ENCODE data around the gene DTWD2.
"Not testable (repeated sequence)": the region's sequence is repeated elsewhere in the genome, so short reads cannot be mapped to it uniquely, and the experiment has no call there.

Gene DTWD2

GRCh38 chr5:118950354-118950753 lies 38.0 kb downstream of the DTWD2 start:
- not testable (repeated sequence) for DNase-seq (ENCODE audit: low read depth)

- no peak for DNase-seq (ENCODE audit: low read depth)
These were observed 42.1 kb downstream of the DTWD2 start for GRCh38 chr5:118946138-118946800.

- no peak for DNase-seq (ENCODE audit: low read depth)
These were observed 50.8 kb downstream of the DTWD2 start for GRCh38 chr5:118937393-118938061.

- DNase-seq (ENCODE audit: low read depth) = no peak
These were observed 54.6 kb downstream of the DTWD2 start for GRCh38 chr5:118933703-118934102.

GRCh38 chr5:118931564-118931963 lies 56.8 kb downstream of the DTWD2 start:
- no peak for DNase-seq (ENCODE audit: low read depth)

- no peak for DNase-seq (ENCODE audit: low read depth)
These were observed 64.3 kb downstream of the DTWD2 start for GRCh38 chr5:118924006-118924389.

- no peak for DNase-seq (ENCODE audit: low read depth)
These were observed 64.9 kb downstream of the DTWD2 start for GRCh38 chr5:118923295-118924005.

GRCh38 chr5:118921866-118922265 lies 66.5 kb downstream of the DTWD2 start:
- no peak for DNase-seq (ENCODE audit: low read depth)

- DNase-seq (ENCODE audit: low read depth) = no peak
These were observed 69.3 kb downstream of the DTWD2 start for GRCh38 chr5:118919016-118919415.

- no peak for DNase-seq (ENCODE audit: low read depth)
These were observed 70.1 kb downstream of the DTWD2 start for GRCh38 chr5:118918232-118918631.

GRCh38 chr5:118907536-118907935 lies 80.8 kb downstream of the DTWD2 start:
- DNase-seq (ENCODE audit: low read depth) = not testable (repeated sequence)

GRCh38 chr5:118906947-118907346 lies 81.4 kb downstream of the DTWD2 start:
- DNase-seq (ENCODE audit: low read depth) = no peak

- DNase-seq (ENCODE audit: low read depth) = no peak
These were observed 83.2 kb downstream of the DTWD2 start for GRCh38 chr5:118905196-118905595.

GRCh38 chr5:118902656-118903438 lies 85.5 kb downstream of the DTWD2 start:
- DNase-seq (ENCODE audit: low read depth) = no peak

- no peak for DNase-seq (ENCODE audit: low read depth)
These were observed 93.6 kb downstream of the DTWD2 start for GRCh38 chr5:118894709-118895108.

- no peak for DNase-seq (ENCODE audit: low read depth)
These were observed 97.1 kb downstream of the DTWD2 start for GRCh38 chr5:118891252-118891651.

GRCh38 chr5:118889165-118889564 lies 99.2 kb downstream of the DTWD2 start:
- DNase-seq (ENCODE audit: low read depth) = no peak

GRCh38 chr5:118888556-118888955 lies 99.8 kb downstream of the DTWD2 start:
- DNase-seq (ENCODE audit: low read depth) = no peak

GRCh38 chr5:118883362-118883761 lies 105.0 kb downstream of the DTWD2 start:
- DNase-seq (ENCODE audit: low read depth) = no peak

GRCh38 chr5:118882666-118883065 lies 105.7 kb downstream of the DTWD2 start:
- DNase-seq (ENCODE audit: low read depth) = no peak

- not testable (repeated sequence) for DNase-seq (ENCODE audit: low read depth)
These were observed 111.5 kb downstream of the DTWD2 start for GRCh38 chr5:118876852-118877251.

GRCh38 chr5:118875131-118875530 lies 113.2 kb downstream of the DTWD2 start:
- no peak for DNase-seq (ENCODE audit: low read depth)
